Psoas muscle (tissue), 8 donors: Measurements from ENCODE around the gene SUPT4H1. TPM values are rescaled to one million over a fixed set of nuclear protein-coding genes. Genes with fewer than 3 reads are reported as not detected.

Source experiments
- ATAC-seq, 4 donors: fragments of 200-7000 bp; cut with Tn5 transposase; one replicate each; pipeline ENCODE4 v1.9.1; 2020; ENCODE audit warnings: moderate library complexity in 3 of 4, mild to moderate bottlenecking in 2 of 4
- DNase-seq, 2 donors: peaks; one replicate each; pipeline ENCODE4 v3.0.0-alpha.2; 2020
- H3K27ac ChIP-seq: fragments of 200-600 bp; one replicate; pipeline ENCODE4 v1.8.0; 2022
- H3K27me3 ChIP-seq, 3 donors: fragments of 200-600 bp in 1 of 3; one replicate each; pipeline versions ENCODE4 v1.6.1 to v1.8.0; 2013 to 2022; ENCODE audit warnings: low read length in 2 of 3, mild to moderate bottlenecking in 2 of 3, moderate library complexity in 1 of 3; ENCODE audit not compliant: insufficient read depth in 3 of 3
- H3K36me3 ChIP-seq, 2 donors: fragments of 200-600 bp in 1 of 2; one replicate each; pipeline versions ENCODE4 v1.6.1 to v1.8.0; 2013 to 2022; ENCODE audit warnings: low read depth in 1 of 2, mild to moderate bottlenecking in 1 of 2, moderate library complexity in 1 of 2; ENCODE audit not compliant: insufficient read depth in 1 of 2
- H3K4me1 ChIP-seq: fragments of 200-600 bp; one replicate; pipeline ENCODE4 v1.8.0; 2022
- H3K4me3 ChIP-seq: fragments of 200-600 bp; one replicate; pipeline ENCODE4 v1.8.0; 2022; ENCODE audit warnings: mild to moderate bottlenecking
- H3K9me3 ChIP-seq: fragments of 200-600 bp; one replicate; pipeline ENCODE4 v1.8.0; 2022
- CTCF ChIP-seq: fragments of 200-600 bp; IDR thresholded peaks from one replicate; pipeline ENCODE4 v1.8.0; 2022; ENCODE audit warnings: antibody characterized with exemption
- WGBS, 3 donors: extraction: QIAGEN DNeasy Blood & Tissue Kit; methylation state at CpG; one replicate each; pipeline versions ENCODE4 v1.1.6 to v1.1.7; 2013; 5-methylcytosine and 5-hydroxymethylcytosine counted together
- intact Hi-C, 2 donors: fragments of 100-400 bp; cut with DNase I; formaldehyde crosslinking; loops; one replicate each; pipeline versions ENCODE4 v1.11.0 to v1.14.2; 2022
- long read RNA-seq, 2 donors: library from polyadenylated mRNA; unstranded; transcript quantifications; one replicate each; pipeline ENCODE4 v2.0.0, GENCODE V29; 2021
- polyA plus RNA-seq, 3 donors: library from polyadenylated mRNA; stranded (reverse); fragments of 200-250 nt; gene quantifications; one replicate each; pipeline ENCODE4 v1.2.3, GENCODE V29; 2013
- total RNA-seq, 4 donors: library from RNA; stranded (reverse); fragmentation: NEBNext Ultra II Directional in 2 of 4; extraction: Animal tissue kit (Norgen Biotek cat#: 25700) in 2 of 4; gene quantifications; one replicate each; pipeline versions ENCODE4 v1.2.1 to v1.2.4, GENCODE V29; 2021 to 2023
- donor health status: healthy with polysubstance abuse.
- donor health status: DM: no; HTN: no; CAD: no; lungs with moderate emphysema.
- donor health status: Bipolar disorder and iron deficiency.
- donor health status: healthy.
- donor health status: DM: yes; HTN: yes; CAD: no.
- donor health status: DM: no; HTN: no; CAD: no.
- donor health status: DM: no; HTN: no; CAD: no.
- donor health status: DM: yes; HTN: yes; CAD: no.

Gene SUPT4H1
- total RNA-seq: 10 to 100 TPM; 52.1 to 58.9 (median 56.2) TPM
- polyA plus RNA-seq: 10 to 100 TPM; 56.6 to 86.8 (median 71.3) TPM
- long read RNA-seq, donor 1, partial matches to known transcripts: 0 of 1 reads
- long read RNA-seq, donor 1, other reads (novel, unspliced or antisense): 0 of 1 reads
- long read RNA-seq, donor 2, transcript SUPT4H1-202 (5 exons, 1,643 nt): major isoform, 5 of 10 reads
- long read RNA-seq, donor 2, partial matches to known transcripts: 0 of 10 reads
- long read RNA-seq, donor 2, other reads (novel, unspliced or antisense): 1 of 10 reads

GRCh38 chr17:58351831-58352595 lies at the start of gene SUPT4H1:
Gene SUPT4H1 (minus strand): TSS chr17:58352201. CDS start chr17:58352135, 66 bp downstream.
- Histone ChIP-seq H3K4me1 (peaks cover 15% of the 10 kb centered on the region), H3K4me3 (peak within 1 kb of the TSS; percentile 85), H3K9me3 (no peaks in the 10 kb centered on the region), H3K27me3 (no peaks in the 10 kb centered on the region), H3K27ac (peak within 1 kb of the TSS; percentile 94), H3K36me3 (peaks cover 2 to 43% of the 10 kb centered on the region in 2 donors)
- ATAC-seq (peak; percentile 98 to 99 (median 98)), DNase-seq (peak; percentile 85 to 94)
- TF ChIP-seq CTCF: no peak
- intact Hi-C loops: loop anchor here (2.0 to 10.0 kb wide), 3 partner anchors 27 to 163 kb away; partner anchors contain the start of genes MTMR4 (in 2 of the 2) and RNF43 (in 1 of the 2)
- 0% methylated on average over 54 to 60 of the region's 60 CpGs for WGBS, 3 donors

- no peaks in the 10 kb centered on the region for H3K9me3 ChIP-seq
- DNase-seq (no peak), ATAC-seq (no peak)
- H3K27me3 ChIP-seq: peaks cover 0 to 4% (median 0%) of the 10 kb centered on the region in 3 donors
- intact Hi-C loops: no loop called here
- H3K27ac ChIP-seq: no peak overlapping the region
- H3K4me1 ChIP-seq: no peaks in the 10 kb centered on the region
- H3K36me3 ChIP-seq: no peaks in the 10 kb centered on the region
- 33 to 44% (median 37%) methylated on average over 2 of the region's 2 CpGs for WGBS, 3 donors
- no peak for TF ChIP-seq CTCF
- no peak overlapping the region for H3K4me3 ChIP-seq
Measured at GRCh38 chr17:58401287-58401686, 49.3 kb upstream of the SUPT4H1 start.

- TF ChIP-seq CTCF: no peak
- Histone ChIP-seq H3K27me3 (peaks cover 0 to 3% (median 3%) of the 10 kb centered on the region in 3 donors), H3K4me3 (no peak overlapping the region), H3K36me3 (no peaks in the 10 kb centered on the region), H3K9me3 (no peaks in the 10 kb centered on the region), H3K27ac (no peak overlapping the region), H3K4me1 (no peaks in the 10 kb centered on the region)
- ATAC-seq: no peak
- DNase-seq: no peak
- intact Hi-C loops: no loop called here
Measured at GRCh38 chr17:58400826-58401225, 48.8 kb upstream of the SUPT4H1 start.

- ATAC-seq: no peak
- Histone ChIP-seq H3K27me3 (peaks cover 0 to 12% (median 2%) of the 10 kb centered on the region in 3 donors), H3K27ac (no peak overlapping the region), H3K4me3 (no peak overlapping the region), H3K4me1 (no peaks in the 10 kb centered on the region), H3K9me3 (no peaks in the 10 kb centered on the region), H3K36me3 (no peaks in the 10 kb centered on the region)
- no peak for DNase-seq
- intact Hi-C loops: no loop called here
- TF ChIP-seq CTCF: no peak
- WGBS, 3 donors: 88 to 92% (median 92%) methylated on average over 3 of the region's 3 CpGs
Measured at GRCh38 chr17:58399974-58400373, 48.0 kb upstream of the SUPT4H1 start.
